Karpas-422 (cell line): ENCODE data around the gene ADD2. TPM values are rescaled to one million over a fixed set of nuclear protein-coding genes. Genes with fewer than 3 reads are reported as not detected.
"Not testable (repeated sequence)": the region's sequence is repeated elsewhere in the genome, so short reads cannot be mapped to it uniquely, and the experiment has no call there.

Experiments
- DNase-seq: peaks from one replicate; pipeline ENCODE4 v3.0.0-alpha.2; 2015
- H2AFZ ChIP-seq: fragments of 200-600 bp; sonication (generic); 2 replicates; pipeline ENCODE4 v1.6.1; 2014; ENCODE audit warnings: antibody characterized with exemption, low read length, mixed read lengths
- H3K27ac ChIP-seq: fragments of 200-600 bp; sonication (generic); 2 replicates; pipeline ENCODE4 v1.5.1; 2014; ENCODE audit warnings: mild to moderate bottlenecking, low read length, moderate library complexity
- H3K27me3 ChIP-seq: fragments of 200-600 bp; sonication (generic); 2 replicates; pipeline ENCODE4 v1.6.1; 2014; ENCODE audit warnings: low read length, mixed read lengths
- H3K36me3 ChIP-seq: fragments of 200-600 bp; sonication (generic); 2 replicates; pipeline ENCODE4 v1.6.1; 2014; ENCODE audit warnings: low read length, mixed read lengths; ENCODE audit not compliant: insufficient read depth
- H3K4me1 ChIP-seq: fragments of 200-600 bp; sonication (generic); 2 replicates; pipeline ENCODE4 v1.6.1; 2014; ENCODE audit warnings: mild to moderate bottlenecking, low read length, mixed read lengths
- H3K4me2 ChIP-seq: fragments of 200-600 bp; sonication (generic); 2 replicates; pipeline ENCODE4 v1.6.1; 2014; ENCODE audit warnings: low read length, low read depth, mild to moderate bottlenecking; ENCODE audit not compliant: poor library complexity, severe bottlenecking
- H3K4me3 ChIP-seq: fragments of 200-600 bp; sonication (generic); 2 replicates; pipeline ENCODE4 v1.5.1; 2014; ENCODE audit warnings: mild to moderate bottlenecking, antibody characterized with exemption, low read length, mixed read lengths
- H3K79me2 ChIP-seq: fragments of 200-600 bp; sonication (generic); 2 replicates; pipeline ENCODE4 v1.6.1; 2014; ENCODE audit warnings: mild to moderate bottlenecking, low read length, mixed read lengths
- H3K9ac ChIP-seq: fragments of 200-600 bp; sonication (generic); 2 replicates; pipeline ENCODE4 v1.6.0; 2014; ENCODE audit warnings: low read length
- H3K9me2 ChIP-seq: fragments of 200-600 bp; sonication (generic), shearing (Covaris generic); replicated peaks from 2 replicates; pipeline ENCODE4 v1.6.0; 2014; ENCODE audit warnings: mild to moderate bottlenecking, low read length, moderate library complexity; ENCODE audit not compliant: insufficient read depth
- H3K9me3 ChIP-seq: fragments of 300-700, 200-600 bp; sonication (generic); 2 replicates; pipeline ENCODE4 v1.6.1; 2014; ENCODE audit warnings: low read length, mixed read lengths
- H4K20me1 ChIP-seq: fragments of 200-600 bp; sonication (generic); 2 replicates; pipeline ENCODE4 v1.6.1; 2014; ENCODE audit warnings: mild to moderate bottlenecking, antibody characterized with exemption, low read length, low read depth; ENCODE audit not compliant: insufficient read depth
- total RNA-seq: library from RNA; depleted of rRNA; stranded (reverse); fragments of >200 nt; shearing (Covaris generic); gene quantifications from 2 replicates; pipeline ENCODE4 v1.2.3, GENCODE V29; 2014; ENCODE audit warnings: low replicate concordance

The ADD2 gene
- total RNA-seq, 1 experiment from 2014 or later = not detected

GRCh38 chr2:70743677-70744076, 24.3 kb downstream of the ADD2 start:
- Histone ChIP-seq H3K36me3 (no peaks in the 10 kb centered on the region), H3K9me3 (peaks cover 7% of the 10 kb centered on the region), H3K79me2 (no peaks in the 10 kb centered on the region), H3K9ac (no peak overlapping the region), H3K27ac (no peak overlapping the region), H2AFZ (no peak overlapping the region), H3K4me1 (no peaks in the 10 kb centered on the region), H3K27me3 (peaks cover 5% of the 10 kb centered on the region; the same call in 1 of the 2 replicates), H4K20me1 (no peaks in the 10 kb centered on the region), H3K4me3 (no peak overlapping the region), H3K4me2 (no peak overlapping the region), H3K9me2 (no peaks in the 10 kb centered on the region)
- no peak for DNase-seq

- Histone ChIP-seq H4K20me1 (no peaks in the 10 kb centered on the region), H3K9ac (no peak overlapping the region), H3K4me2 (no peak overlapping the region), H3K27ac (no peak overlapping the region), H3K9me3 (peaks cover 7% of the 10 kb centered on the region), H3K36me3 (no peaks in the 10 kb centered on the region), H3K27me3 (peaks cover 5% of the 10 kb centered on the region; the same call in 1 of the 2 replicates), H3K4me1 (no peaks in the 10 kb centered on the region), H2AFZ (no peak overlapping the region), H3K79me2 (no peaks in the 10 kb centered on the region), H3K4me3 (no peak overlapping the region), H3K9me2 (no peaks in the 10 kb centered on the region)
- no peak for DNase-seq
Measured at GRCh38 chr2:70743068-70743467, 24.9 kb downstream of the ADD2 start.

DNA sequence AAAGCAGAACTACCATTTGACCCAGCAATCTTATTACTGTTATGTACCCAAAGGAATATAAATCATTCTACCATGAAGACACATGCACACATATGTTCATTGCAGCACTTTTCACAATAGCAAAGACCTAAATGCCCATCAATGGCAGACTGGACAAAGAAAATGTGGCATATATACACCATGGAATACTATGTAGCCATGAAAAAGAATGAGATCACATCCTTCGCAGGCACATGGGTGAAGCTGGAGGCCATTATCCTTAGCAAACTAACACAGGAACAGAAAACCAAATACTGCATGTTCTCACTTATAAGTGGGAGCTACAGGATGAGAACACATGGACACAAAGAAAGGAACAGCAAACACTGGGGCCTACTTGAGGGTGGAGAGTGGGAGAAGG, 28.5 kb downstream of the ADD2 start:
- not testable (repeated sequence) for H3K36me3 ChIP-seq, DNase-seq, H3K4me2 ChIP-seq, H2AFZ ChIP-seq, H3K79me2 ChIP-seq, H3K9ac ChIP-seq, H3K9me3 ChIP-seq, H4K20me1 ChIP-seq, H3K9me2 ChIP-seq, H3K4me1 ChIP-seq, H3K27ac ChIP-seq, H3K4me3 ChIP-seq, H3K27me3 ChIP-seq

- no peaks in the 10 kb centered on the region for H3K79me2 ChIP-seq
- no peaks in the 10 kb centered on the region for H3K27me3 ChIP-seq
- H3K4me1 ChIP-seq = no peaks in the 10 kb centered on the region; the same call in 1 of the 2 replicates
- H3K9ac ChIP-seq = no peak overlapping the region
- no peaks in the 10 kb centered on the region for H3K9me3 ChIP-seq
- H3K27ac ChIP-seq = no peak overlapping the region
- H4K20me1 ChIP-seq = no peaks in the 10 kb centered on the region
- H3K4me2 ChIP-seq = no peak overlapping the region
- H3K9me2 ChIP-seq = no peaks in the 10 kb centered on the region
- H2AFZ ChIP-seq = no peak overlapping the region
- no peaks in the 10 kb centered on the region for H3K36me3 ChIP-seq
- no peak for DNase-seq
- H3K4me3 ChIP-seq = no peak overlapping the region
Measured at GRCh38 chr2:70738159-70738558, 29.8 kb downstream of the ADD2 start.

DNA sequence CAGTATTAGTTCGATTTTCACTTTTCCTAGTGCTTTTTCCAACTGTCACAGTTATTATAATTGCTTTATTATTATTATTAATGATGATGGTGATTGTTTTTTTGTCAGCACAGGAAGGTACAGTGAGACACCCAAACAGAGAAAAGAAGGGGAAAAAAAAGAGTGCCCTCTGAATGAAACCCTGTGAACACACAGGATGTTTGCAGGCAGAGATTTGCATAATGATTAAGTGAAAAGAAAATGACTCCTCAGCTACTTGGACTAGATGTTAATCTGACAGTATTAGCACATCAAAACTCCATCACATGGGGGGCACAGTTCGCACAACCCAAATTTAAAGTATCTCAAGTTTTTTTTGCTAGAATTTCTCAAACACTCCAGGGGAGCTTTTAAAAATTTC, 32.9 kb downstream of the ADD2 start:
- no peak overlapping the region for H3K27ac ChIP-seq
- H3K4me3 ChIP-seq = no peak overlapping the region
- no peaks in the 10 kb centered on the region for H3K9me2 ChIP-seq
- no peaks in the 10 kb centered on the region for H3K79me2 ChIP-seq
- H3K4me2 ChIP-seq = no peak overlapping the region
- no peak overlapping the region for H2AFZ ChIP-seq
- H3K9ac ChIP-seq = no peak overlapping the region
- H3K4me1 ChIP-seq = no peaks in the 10 kb centered on the region; the same call in 1 of the 2 replicates
- DNase-seq = no peak
- no peaks in the 10 kb centered on the region for H3K27me3 ChIP-seq
- no peaks in the 10 kb centered on the region for H3K9me3 ChIP-seq
- no peaks in the 10 kb centered on the region for H4K20me1 ChIP-seq
- H3K36me3 ChIP-seq = no peaks in the 10 kb centered on the region

- no peak for DNase-seq
- Histone ChIP-seq H3K27me3 (no peaks in the 10 kb centered on the region), H2AFZ (no peak overlapping the region), H3K4me2 (no peak overlapping the region), H3K4me3 (no peak overlapping the region), H3K9ac (no peak overlapping the region), H3K79me2 (no peaks in the 10 kb centered on the region), H3K36me3 (no peaks in the 10 kb centered on the region), H3K4me1 (no peaks in the 10 kb centered on the region; the same call in 1 of the 2 replicates), H4K20me1 (no peaks in the 10 kb centered on the region), H3K9me2 (no peaks in the 10 kb centered on the region), H3K27ac (no peak overlapping the region), H3K9me3 (no peaks in the 10 kb centered on the region)
Measured at GRCh38 chr2:70733646-70734180, 34.3 kb downstream of the ADD2 start.

DNA sequence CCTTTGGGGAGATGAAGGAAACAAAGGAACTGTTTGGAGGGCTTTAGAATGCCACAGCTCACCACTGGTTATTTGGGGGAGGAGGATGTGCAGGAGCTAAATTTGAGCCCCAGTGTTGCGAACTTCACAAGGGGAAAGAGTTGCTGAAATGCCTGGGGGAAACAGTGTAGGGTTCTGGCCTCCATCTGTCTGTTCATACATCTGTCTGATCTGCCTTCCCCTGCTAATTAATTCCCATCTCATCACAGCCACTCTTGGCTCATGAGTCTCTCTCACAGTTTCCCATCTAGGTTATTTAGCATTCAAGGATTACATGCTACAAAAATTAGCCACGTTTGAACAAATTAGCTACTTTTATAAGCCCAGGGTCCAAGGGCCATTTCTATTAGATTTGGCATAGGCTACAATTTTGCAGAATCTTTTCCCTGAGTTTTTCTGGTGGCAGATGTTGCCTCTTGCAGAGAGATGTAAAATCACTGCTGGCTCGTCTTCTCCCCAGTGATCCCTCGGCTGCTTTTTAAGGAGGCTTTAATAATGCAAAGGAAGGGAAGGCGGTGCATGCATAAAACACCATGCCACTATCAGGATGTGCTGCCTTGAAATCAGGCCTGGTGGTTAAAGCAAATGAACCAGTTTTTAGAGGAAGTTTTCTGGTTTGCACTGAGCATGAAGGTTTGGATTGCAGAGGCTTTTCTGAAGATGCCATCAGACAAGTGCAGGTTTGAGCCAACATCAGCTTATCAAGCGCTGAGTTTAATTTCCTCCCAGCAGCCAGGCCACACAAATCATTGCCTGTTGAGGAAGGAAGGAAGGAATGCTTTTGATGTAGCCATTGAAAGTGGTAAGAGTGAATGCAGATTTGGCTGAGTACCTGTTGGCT, 35.0 kb downstream of the ADD2 start:
- no peaks in the 10 kb centered on the region for H3K36me3 ChIP-seq
- H3K9me3 ChIP-seq = no peaks in the 10 kb centered on the region
- no peak overlapping the region for H3K27ac ChIP-seq
- H4K20me1 ChIP-seq = no peaks in the 10 kb centered on the region
- H2AFZ ChIP-seq = no peak overlapping the region
- no peaks in the 10 kb centered on the region for H3K79me2 ChIP-seq
- H3K4me3 ChIP-seq = no peak overlapping the region
- H3K9ac ChIP-seq = no peak overlapping the region
- H3K4me1 ChIP-seq = no peaks in the 10 kb centered on the region; the same call in 1 of the 2 replicates
- H3K4me2 ChIP-seq = no peak overlapping the region
- no peaks in the 10 kb centered on the region for H3K9me2 ChIP-seq
- no peak for DNase-seq
- H3K27me3 ChIP-seq = no peaks in the 10 kb centered on the region

- H3K27ac ChIP-seq = no peak overlapping the region
- DNase-seq = no peak
- H3K9ac ChIP-seq = no peak overlapping the region
Measured at GRCh38 chr2:70730730-70731129, 37.3 kb downstream of the ADD2 start.

More at GRCh38 chr2:70730730-70731129, 37.3 kb downstream of the ADD2 start:
- H3K4me2 ChIP-seq = no peak overlapping the region
- H3K9me3 ChIP-seq = no peaks in the 10 kb centered on the region
- H3K4me3 ChIP-seq = no peak overlapping the region
- no peak overlapping the region for H2AFZ ChIP-seq
- no peaks in the 10 kb centered on the region; the same call in 1 of the 2 replicates for H3K4me1 ChIP-seq
- no peaks in the 10 kb centered on the region for H3K79me2 ChIP-seq
- H3K9me2 ChIP-seq = no peaks in the 10 kb centered on the region
- no peaks in the 10 kb centered on the region for H3K27me3 ChIP-seq
- no peaks in the 10 kb centered on the region for H3K36me3 ChIP-seq
- H4K20me1 ChIP-seq = no peaks in the 10 kb centered on the region
